ENCODE measurements around the gene ASXL3. TPM values are rescaled to one million over a fixed set of nuclear protein-coding genes. Genes with fewer than 3 reads are reported as not detected.

ASXL3 gene
- total RNA-seq, 1 experiment from 2014 or later = not detected

- intact Hi-C loops (cut with micrococcal nuclease; ENCODE audit: unreplicated experiment) = no loop called here
- ChIA-PET CTCF (no interaction called here), POLR2A (ENCODE audit: unreplicated experiment) (no interaction called here)
- Histone ChIP-seq H3F3A (ENCODE audit: insufficient read depth, low read depth) (no peaks in the 10 kb centered on the region), H3K27me3 (ENCODE audit: insufficient read depth, low read depth) (no peaks in the 10 kb centered on the region), H2AFZ (no peak overlapping the region), H4K20me1 (ENCODE audit: insufficient read depth) (no peaks in the 10 kb centered on the region), H3K4me1 (replicated peaks; ENCODE audit: insufficient read depth) (no peaks in the 10 kb centered on the region), H3K4me3 (no peak overlapping the region), H3K9me2 (ENCODE audit: insufficient read depth) (no peaks in the 10 kb centered on the region), H3K27ac (no peak overlapping the region), H3K36me3 (ENCODE audit: low read depth) (no peaks in the 10 kb centered on the region), H3K79me2 (ENCODE audit: low read depth) (no peaks in the 10 kb centered on the region), H3K9me3 (ENCODE audit: insufficient read depth, low read depth) (no peaks in the 10 kb centered on the region), H3K4me2 (no peak overlapping the region)
- no TSS peak for BruUV-seq (replicated peaks)
- no peak for TF ChIP-seq EZH2 (IDR thresholded peaks at IDR 0.05; ENCODE audit: low read depth)
- TF ChIP-seq CTCF (conservative IDR thresholded peaks at IDR 0.05) = no peak
- DNase-seq = no peak
Observed at GRCh38 chr18:33710269-33710668, 132.2 kb downstream of the ASXL3 start.

GRCh38 chr18:33711514-33711913 lies 133.5 kb downstream of the ASXL3 start:
- Histone ChIP-seq H3K27ac (no peak overlapping the region), H3K4me2 (no peak overlapping the region), H2AFZ (no peak overlapping the region), H3K36me3 (ENCODE audit: low read depth) (no peaks in the 10 kb centered on the region), H3K79me2 (ENCODE audit: low read depth) (no peaks in the 10 kb centered on the region), H3K9me3 (ENCODE audit: insufficient read depth, low read depth) (no peaks in the 10 kb centered on the region), H3K4me3 (no peak overlapping the region), H3K27me3 (ENCODE audit: insufficient read depth, low read depth) (no peaks in the 10 kb centered on the region), H3F3A (ENCODE audit: insufficient read depth, low read depth) (no peaks in the 10 kb centered on the region), H3K9me2 (ENCODE audit: insufficient read depth) (no peaks in the 10 kb centered on the region), H4K20me1 (ENCODE audit: insufficient read depth) (no peaks in the 10 kb centered on the region), H3K4me1 (replicated peaks; ENCODE audit: insufficient read depth) (no peaks in the 10 kb centered on the region)
- no TSS peak for BruUV-seq (replicated peaks)
- TF ChIP-seq EZH2 (IDR thresholded peaks at IDR 0.05; ENCODE audit: low read depth) = no peak
- TF ChIP-seq CTCF (conservative IDR thresholded peaks at IDR 0.05) = no peak
- DNase-seq = no peak
- CTCF ChIA-PET = no interaction called here
- intact Hi-C loops (cut with micrococcal nuclease; ENCODE audit: unreplicated experiment) = no loop called here
- POLR2A ChIA-PET (ENCODE audit: unreplicated experiment) = no interaction called here

DNA sequence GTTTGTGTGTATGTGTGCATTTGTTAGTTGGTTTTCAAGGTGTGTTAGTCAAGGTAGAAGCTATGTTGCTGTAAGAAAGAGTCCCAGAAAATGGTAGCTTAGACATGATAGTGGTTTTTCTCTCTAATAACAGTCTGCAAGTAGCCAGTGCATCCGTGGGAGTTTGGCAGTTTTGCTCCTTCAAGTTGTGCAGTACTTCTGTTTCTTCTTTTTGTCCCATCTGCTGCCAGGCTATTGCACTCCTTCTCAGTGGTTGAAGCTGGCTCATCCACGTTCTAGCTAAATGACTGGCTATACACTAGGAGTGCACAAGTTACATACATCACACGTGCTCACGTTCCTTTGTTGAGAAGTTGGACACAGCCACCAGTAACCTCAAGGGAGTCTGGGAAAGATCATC lies 134.7 kb downstream of the ASXL3 start:
- H2AFZ ChIP-seq = no peak overlapping the region
- no TSS peak for BruUV-seq (replicated peaks)
- no peak overlapping the region for H3K4me2 ChIP-seq
- H3K4me1 ChIP-seq (replicated peaks; ENCODE audit: insufficient read depth) = no peaks in the 10 kb centered on the region
- H3K4me3 ChIP-seq = no peak overlapping the region
- no peaks in the 10 kb centered on the region for H3K27me3 ChIP-seq (ENCODE audit: insufficient read depth, low read depth)
- H4K20me1 ChIP-seq (ENCODE audit: insufficient read depth) = no peaks in the 10 kb centered on the region
- no peaks in the 10 kb centered on the region for H3K79me2 ChIP-seq (ENCODE audit: low read depth)
- no peaks in the 10 kb centered on the region for H3K9me3 ChIP-seq (ENCODE audit: insufficient read depth, low read depth)
- CTCF ChIA-PET = no interaction called here
- intact Hi-C loops (cut with micrococcal nuclease; ENCODE audit: unreplicated experiment) = no loop called here
- no peaks in the 10 kb centered on the region for H3K9me2 ChIP-seq (ENCODE audit: insufficient read depth)
- TF ChIP-seq CTCF (conservative IDR thresholded peaks at IDR 0.05) (no peak), EZH2 (IDR thresholded peaks at IDR 0.05; ENCODE audit: low read depth) (no peak)
- H3K27ac ChIP-seq = no peak overlapping the region
- POLR2A ChIA-PET (ENCODE audit: unreplicated experiment) = no interaction called here
- H3K36me3 ChIP-seq (ENCODE audit: low read depth) = no peaks in the 10 kb centered on the region
- H3F3A ChIP-seq (ENCODE audit: insufficient read depth, low read depth) = no peaks in the 10 kb centered on the region
- no peak for DNase-seq
